ENCODE data around the gene E2F2.

The E2F2 gene

DNA sequence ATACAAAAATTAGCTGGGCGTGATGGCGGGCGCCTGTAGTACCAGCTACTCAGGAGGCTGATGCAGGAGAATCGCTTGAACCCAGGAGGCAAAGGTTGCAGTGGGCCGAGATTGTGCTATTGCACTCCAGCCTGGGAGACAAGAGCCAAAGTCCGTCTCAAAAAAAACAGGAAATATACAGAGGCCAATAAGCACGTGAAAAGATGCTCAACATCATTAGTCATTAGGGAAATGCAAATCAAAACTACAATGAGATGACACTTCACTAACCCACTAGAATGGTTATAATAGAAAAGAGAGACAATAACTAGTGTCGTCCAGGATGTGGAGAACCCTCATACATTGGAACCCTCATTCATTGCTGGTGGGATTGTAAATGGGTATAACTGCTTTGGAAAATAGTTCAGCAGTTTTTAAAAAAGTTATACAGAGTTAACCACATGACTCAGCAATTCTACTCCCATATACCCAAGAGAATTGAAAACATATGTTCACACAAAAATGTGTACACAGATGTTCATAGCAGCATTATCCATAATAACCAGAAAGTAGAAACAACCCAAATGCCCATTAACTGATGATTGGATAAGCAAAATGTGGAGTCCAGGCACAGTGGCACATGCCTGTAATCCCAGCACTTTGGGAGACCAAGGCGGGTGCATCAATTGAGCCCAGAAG lies 6.4 kb upstream of the E2F2 start:
- no peak for DNase-seq (ENCODE audit: low read depth)
- no peak overlapping the region for H3K4me3 ChIP-seq (ENCODE audit: low read depth, low read length)

DNA sequence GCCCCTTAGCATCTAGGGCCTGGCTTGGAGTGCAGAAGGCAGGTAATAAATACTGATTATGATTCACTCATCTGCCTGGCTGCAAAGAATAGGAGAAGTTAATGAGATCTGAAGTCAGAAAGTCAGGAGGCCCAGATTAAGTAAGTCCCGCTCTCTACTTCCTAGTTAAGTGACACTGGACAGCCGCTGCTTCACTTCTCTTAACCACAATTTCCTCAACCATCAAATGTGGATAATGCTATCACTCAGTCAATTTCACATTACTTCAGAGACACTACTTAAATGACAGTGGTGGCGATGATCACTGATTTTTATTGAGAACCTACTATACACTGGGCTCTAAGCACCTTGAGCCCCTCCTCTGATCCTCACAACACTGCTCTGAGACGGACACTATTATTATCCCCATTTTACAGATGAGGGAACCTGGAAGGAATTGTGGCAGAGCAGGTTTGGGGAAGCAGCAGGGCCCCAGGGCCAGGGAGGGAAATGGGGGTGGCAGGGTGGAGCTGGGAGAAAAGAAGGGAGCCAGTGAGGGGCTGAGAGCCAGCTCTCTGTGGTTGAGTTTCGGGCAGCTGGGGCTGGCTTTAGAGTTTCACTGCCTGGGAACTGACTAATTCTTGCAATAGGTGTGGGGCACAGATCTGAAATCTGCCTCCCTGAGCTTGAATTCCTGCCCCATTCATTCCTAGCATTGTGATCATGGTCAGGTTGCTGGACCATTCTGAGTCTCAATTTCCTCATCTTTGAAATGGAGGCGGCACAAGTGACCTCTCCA lies 2.4 kb upstream of the E2F2 start:
- TF ChIP-seq MYC (IDR thresholded peaks at IDR 0.05; ENCODE audit: low read depth, low read length), result no peak; the same call in 1 of the 2 replicates
- TF ChIP-seq, protein P1, sequence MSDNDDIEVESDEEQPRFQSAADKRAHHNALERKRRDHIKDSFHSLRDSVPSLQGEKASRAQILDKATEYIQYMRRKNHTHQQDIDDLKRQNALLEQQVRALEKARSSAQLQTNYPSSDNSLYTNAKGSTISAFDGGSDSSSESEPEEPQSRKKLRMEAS (IDR thresholded peaks at IDR 0.05; ENCODE audit: low read depth, low read length), result no peak
- TF ChIP-seq POLR2A (IDR thresholded peaks at IDR 0.05; ENCODE audit: extremely low read depth, insufficient read length), result no peak
- TF ChIP-seq, protein P2, sequence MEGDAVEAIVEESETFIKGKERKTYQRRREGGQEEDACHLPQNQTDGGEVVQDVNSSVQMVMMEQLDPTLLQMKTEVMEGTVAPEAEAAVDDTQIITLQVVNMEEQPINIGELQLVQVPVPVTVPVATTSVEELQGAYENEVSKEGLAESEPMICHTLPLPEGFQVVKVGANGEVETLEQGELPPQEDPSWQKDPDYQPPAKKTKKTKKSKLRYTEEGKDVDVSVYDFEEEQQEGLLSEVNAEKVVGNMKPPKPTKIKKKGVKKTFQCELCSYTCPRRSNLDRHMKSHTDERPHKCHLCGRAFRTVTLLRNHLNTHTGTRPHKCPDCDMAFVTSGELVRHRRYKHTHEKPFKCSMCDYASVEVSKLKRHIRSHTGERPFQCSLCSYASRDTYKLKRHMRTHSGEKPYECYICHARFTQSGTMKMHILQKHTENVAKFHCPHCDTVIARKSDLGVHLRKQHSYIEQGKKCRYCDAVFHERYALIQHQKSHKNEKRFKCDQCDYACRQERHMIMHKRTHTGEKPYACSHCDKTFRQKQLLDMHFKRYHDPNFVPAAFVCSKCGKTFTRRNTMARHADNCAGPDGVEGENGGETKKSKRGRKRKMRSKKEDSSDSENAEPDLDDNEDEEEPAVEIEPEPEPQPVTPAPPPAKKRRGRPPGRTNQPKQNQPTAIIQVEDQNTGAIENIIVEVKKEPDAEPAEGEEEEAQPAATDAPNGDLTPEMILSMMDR (IDR thresholded peaks at IDR 0.05; ENCODE audit: low read depth, low read length), result no peak
- no peak overlapping the region for H3K4me3 ChIP-seq (ENCODE audit: low read depth, low read length)
- peak; percentile 84 for DNase-seq (ENCODE audit: low read depth)

More for the DNA sequence above, 6.4 kb upstream of the E2F2 start:
- TF ChIP-seq POLR2A (IDR thresholded peaks at IDR 0.05; ENCODE audit: extremely low read depth, insufficient read length) (no peak), MYC (IDR thresholded peaks at IDR 0.05; ENCODE audit: low read depth, low read length) (no peak)
- TF ChIP-seq, protein P2 (IDR thresholded peaks at IDR 0.05; ENCODE audit: low read depth, low read length), result no peak
- TF ChIP-seq, protein P1 (IDR thresholded peaks at IDR 0.05; ENCODE audit: low read depth, low read length), result no peak

DNA sequence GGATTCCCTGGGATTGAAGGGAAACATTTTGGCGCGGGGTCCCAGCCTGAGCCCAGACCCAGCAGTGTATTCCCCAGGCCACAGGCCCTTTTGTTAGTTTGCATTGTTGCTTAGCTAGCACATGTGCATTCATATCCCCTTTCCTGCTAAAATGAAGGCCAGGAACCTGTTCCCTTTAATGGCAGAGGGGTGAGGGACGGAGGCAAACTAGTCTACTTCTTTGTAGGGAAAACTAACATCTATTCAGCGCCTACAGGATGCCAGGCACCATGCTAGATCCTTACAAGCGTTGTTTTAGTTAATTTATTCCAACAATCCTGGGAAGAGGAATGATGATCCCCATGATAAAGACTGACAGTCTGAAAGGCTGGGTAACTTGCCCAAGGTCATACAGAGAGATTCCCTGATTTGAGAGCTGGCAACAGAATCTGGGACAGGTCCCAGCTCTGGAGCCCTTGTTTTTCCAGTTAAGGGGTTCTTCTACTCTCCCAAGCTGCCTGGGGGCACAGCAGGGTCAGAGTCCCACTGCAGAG lies 595 bp upstream of the E2F2 start:
- no peak for DNase-seq (ENCODE audit: low read depth)
- TF ChIP-seq, protein P2 (IDR thresholded peaks at IDR 0.05; ENCODE audit: low read depth, low read length), result no peak
- TF ChIP-seq MYC (IDR thresholded peaks at IDR 0.05; ENCODE audit: low read depth, low read length) (no peak), POLR2A (IDR thresholded peaks at IDR 0.05; ENCODE audit: extremely low read depth, insufficient read length) (no peak)
- TF ChIP-seq, protein P1 (IDR thresholded peaks at IDR 0.05; ENCODE audit: low read depth, low read length), result no peak

DNA sequence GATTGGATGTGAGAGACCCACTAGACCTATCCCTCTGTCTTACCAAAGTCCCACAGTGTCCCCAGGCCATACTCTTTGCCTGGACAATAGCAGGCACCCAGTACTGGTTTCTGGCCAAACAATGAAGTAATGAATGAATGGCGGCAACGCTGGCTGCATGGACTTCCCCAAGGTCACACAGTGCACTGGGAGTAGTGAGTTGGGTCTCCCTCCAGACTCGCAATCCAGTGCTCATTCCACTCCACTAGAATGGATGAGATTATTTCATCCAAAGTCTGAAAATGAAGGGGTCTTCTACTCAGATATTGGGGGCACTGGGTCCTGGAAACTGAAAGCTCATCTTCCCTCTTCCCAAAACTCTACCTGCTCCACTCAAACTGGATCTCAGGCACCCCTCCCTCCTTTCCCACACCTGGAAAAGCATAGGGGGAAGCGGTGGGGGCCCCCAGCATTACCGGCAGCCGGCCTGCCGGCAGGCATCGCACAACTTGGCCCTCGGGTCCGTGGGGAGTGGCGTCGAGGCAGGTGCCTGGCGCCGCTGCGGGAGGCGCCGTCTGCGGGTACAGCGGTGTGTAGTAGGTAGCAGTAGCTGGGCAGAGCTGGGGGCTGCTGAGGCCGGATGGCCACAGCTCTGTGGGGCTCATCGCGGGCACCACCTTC lies 816 bp downstream of the E2F2 start:
- no peak for DNase-seq (ENCODE audit: low read depth)
- no peak for TF ChIP-seq POLR2A (IDR thresholded peaks at IDR 0.05; ENCODE audit: extremely low read depth, insufficient read length)
- peak overlapping the region; percentile 64 for H3K4me3 ChIP-seq (ENCODE audit: low read depth, low read length)

More for the DNA sequence above, 595 bp upstream of the E2F2 start:
- peak overlapping the region; percentile 43 for H3K4me3 ChIP-seq (ENCODE audit: low read depth, low read length)

DNA sequence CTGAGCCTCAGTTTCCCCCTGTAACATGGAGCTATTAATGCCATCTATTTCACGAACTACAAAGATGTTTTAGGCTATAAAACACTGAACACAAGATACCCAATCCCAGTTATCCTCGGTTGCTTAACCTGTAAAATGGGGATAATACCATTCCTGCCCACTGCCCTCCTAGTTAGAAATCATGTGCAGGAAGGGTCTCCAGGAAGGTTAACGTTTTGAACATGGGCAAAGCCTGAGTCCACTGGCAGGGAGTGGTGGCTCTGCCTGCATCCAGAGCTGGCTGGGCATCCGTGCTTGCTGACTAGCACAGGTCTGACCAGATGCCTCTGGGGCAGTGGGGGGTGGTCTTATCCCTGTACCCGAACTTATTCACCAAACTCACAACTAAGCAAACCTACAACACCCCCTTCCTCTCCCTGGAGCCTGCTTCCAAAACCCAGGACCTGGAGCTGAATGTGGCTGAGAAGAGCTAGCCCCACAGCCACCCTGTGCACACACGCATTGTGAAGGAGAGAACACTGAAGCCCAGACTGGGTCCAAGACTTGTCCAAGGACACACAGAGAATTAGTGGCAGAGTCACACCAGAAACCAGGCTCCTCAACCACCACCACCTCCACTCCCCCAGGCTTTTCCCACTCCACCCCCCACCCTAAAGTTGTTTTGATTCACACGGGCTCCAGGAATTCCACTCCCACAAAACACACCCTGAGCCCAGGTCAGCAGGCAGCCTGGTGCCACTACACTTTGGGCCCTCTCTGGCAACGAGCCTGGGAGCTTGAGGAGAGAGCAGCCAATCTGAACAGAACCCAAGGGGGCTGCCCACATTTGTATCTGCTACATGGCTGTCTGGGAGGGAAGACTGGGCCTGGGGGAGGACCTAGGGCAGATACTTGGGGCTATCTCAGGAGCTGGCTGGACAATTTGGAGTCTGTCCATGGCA lies 1.6 kb downstream of the E2F2 start:
- peak overlapping the region; percentile 64 for H3K4me3 ChIP-seq (ENCODE audit: low read depth, low read length)
- no peak for DNase-seq (ENCODE audit: low read depth)
- TF ChIP-seq, protein P2 (IDR thresholded peaks at IDR 0.05; ENCODE audit: low read depth, low read length), result no peak
- TF ChIP-seq, protein P1 (IDR thresholded peaks at IDR 0.05; ENCODE audit: low read depth, low read length), result no peak
- TF ChIP-seq MYC (IDR thresholded peaks at IDR 0.05; ENCODE audit: low read depth, low read length) (no peak), POLR2A (IDR thresholded peaks at IDR 0.05; ENCODE audit: extremely low read depth, insufficient read length) (no peak)
